AG09319 (cell line): ENCODE measurements around the gene SPDYE3.
"Not testable (repeated sequence)": the region's sequence is repeated elsewhere in the genome, so short reads cannot be mapped to it uniquely, and the experiment has no call there.

Source experiments
- DNase-seq: peaks from one replicate; pipeline ENCODE4 v3.0.0-alpha.2; 2010; ENCODE audit warnings: low read depth; ENCODE audit errors: extremely low read depth
- CTCF ChIP-seq: IDR thresholded peaks from 2 replicates; pipeline ENCODE4 v1.5.1; 2011; ENCODE audit warnings: low read depth, mild to moderate bottlenecking, inconsistent platforms, low read length, moderate library complexity

Gene SPDYE3

GRCh38 chr7:100271716-100272537 lies 35.6 kb upstream of the SPDYE3 start:
- DNase-seq, result peak; percentile 93
- TF ChIP-seq CTCF, result peak; percentile 20

- not testable (repeated sequence) for DNase-seq
Observed at GRCh38 chr7:100272538-100272902, 35.0 kb upstream of the SPDYE3 start.

GRCh38 chr7:100275120-100275519 lies 32.4 kb upstream of the SPDYE3 start:
- TF ChIP-seq CTCF, result no peak
- no peak for DNase-seq

- not testable (repeated sequence) for DNase-seq
Observed at GRCh38 chr7:100276126-100276525, 31.4 kb upstream of the SPDYE3 start.

- DNase-seq, result not testable (repeated sequence)
Observed at GRCh38 chr7:100282069-100282608, 25.4 kb upstream of the SPDYE3 start.

- DNase-seq, result not testable (repeated sequence)
Observed at GRCh38 chr7:100283147-100283546, 24.4 kb upstream of the SPDYE3 start.

GRCh38 chr7:100287191-100287969 lies 20.1 kb upstream of the SPDYE3 start:
- not testable (repeated sequence) for DNase-seq

- not testable (repeated sequence) for DNase-seq
Observed at GRCh38 chr7:100288258-100288657, 19.2 kb upstream of the SPDYE3 start.

- not testable (repeated sequence) for DNase-seq
Observed at GRCh38 chr7:100292162-100292561, 15.3 kb upstream of the SPDYE3 start.

- not testable (repeated sequence) for DNase-seq
Observed at GRCh38 chr7:100295269-100295668, 12.2 kb upstream of the SPDYE3 start.

- DNase-seq, result not testable (repeated sequence)
Observed at GRCh38 chr7:100297852-100298631, 9.5 kb upstream of the SPDYE3 start.

- not testable (repeated sequence) for DNase-seq
Observed at GRCh38 chr7:100298632-100298895, 8.9 kb upstream of the SPDYE3 start.

- DNase-seq, result not testable (repeated sequence)
Observed at GRCh38 chr7:100304526-100304925, 3.0 kb upstream of the SPDYE3 start.

GRCh38 chr7:100318329-100318728 lies 10.8 kb downstream of the SPDYE3 start:
- DNase-seq, result not testable (repeated sequence)

- not testable (repeated sequence) for DNase-seq
Observed at GRCh38 chr7:100321648-100322047, 14.1 kb downstream of the SPDYE3 start.

- not testable (repeated sequence) for DNase-seq
Observed at GRCh38 chr7:100324194-100324593, 16.7 kb downstream of the SPDYE3 start.

GRCh38 chr7:100325671-100326070 lies 18.2 kb downstream of the SPDYE3 start:
- DNase-seq, result not testable (repeated sequence)

GRCh38 chr7:100326914-100327313 lies 19.4 kb downstream of the SPDYE3 start:
- not testable (repeated sequence) for DNase-seq
